Measurements from ENCODE around the gene LHX4. TPM values are rescaled to one million over a fixed set of nuclear protein-coding genes. Genes with fewer than 3 reads are reported as not detected.

Gene LHX4
- total and polyA plus RNA-seq, 2 of the 13 experiments (the other 11 are each of a cell fraction or from before 2014, with no cell fraction given): 0.03 to 0.07 TPM

DNA sequence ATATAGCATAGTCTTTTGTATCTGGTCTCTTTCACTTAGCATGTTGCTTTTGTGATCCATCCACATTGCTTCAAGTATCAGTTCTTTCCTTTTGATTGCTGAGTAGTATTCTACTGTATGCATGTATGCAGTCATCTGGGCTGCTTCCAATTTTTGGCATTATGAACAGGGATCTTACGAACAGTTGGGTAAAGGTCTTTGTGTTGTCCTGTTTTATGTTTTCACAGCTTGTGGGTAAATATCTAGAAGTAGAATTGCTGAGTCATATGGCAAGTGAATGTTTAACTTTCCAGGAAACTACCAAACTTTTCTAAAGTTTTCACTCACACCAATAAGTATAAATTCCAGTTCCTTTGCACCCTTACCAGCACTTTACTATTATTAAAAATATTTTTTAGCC, 60.9 kb downstream of the LHX4 start (continued):
- no peak for TF ChIP-seq ZSCAN5A (CRISPR knock-in tag; IDR thresholded peaks at IDR 0.05; ENCODE audit: borderline replicate concordance)
- TF ChIP-seq KMT2A (CRISPR knock-in tag; IDR thresholded peaks at IDR 0.05): no peak
- no peak for TF ChIP-seq ZFP36L1 (CRISPR knock-in tag; IDR thresholded peaks at IDR 0.05)
- no peak for TF ChIP-seq SMAD9 (CRISPR knock-in tag; IDR thresholded peaks at IDR 0.05)
- no peak for TF ChIP-seq MLLT10 (CRISPR knock-in tag; IDR thresholded peaks at IDR 0.05)
- no peak for TF ChIP-seq MAF1 (CRISPR knock-in tag; IDR thresholded peaks at IDR 0.05; ENCODE audit: borderline replicate concordance)
- TF ChIP-seq ZNF619 (CRISPR knock-in tag; IDR thresholded peaks at IDR 0.05): no peak
- no peak for TF ChIP-seq ZKSCAN5 (CRISPR knock-in tag; IDR thresholded peaks at IDR 0.05)
- TF ChIP-seq NFE2L1 (CRISPR knock-in tag; IDR thresholded peaks at IDR 0.05; ENCODE audit: borderline replicate concordance): no peak
- no peak for TF ChIP-seq ARID2 (CRISPR knock-in tag; IDR thresholded peaks at IDR 0.05; ENCODE audit: borderline replicate concordance)
- no peak for TF ChIP-seq PAX8 (CRISPR knock-in tag; IDR thresholded peaks at IDR 0.05; ENCODE audit: borderline replicate concordance)
- no peak for TF ChIP-seq ATF4 (CRISPR knock-in tag; IDR thresholded peaks at IDR 0.05)
- TF ChIP-seq, protein P1, sequence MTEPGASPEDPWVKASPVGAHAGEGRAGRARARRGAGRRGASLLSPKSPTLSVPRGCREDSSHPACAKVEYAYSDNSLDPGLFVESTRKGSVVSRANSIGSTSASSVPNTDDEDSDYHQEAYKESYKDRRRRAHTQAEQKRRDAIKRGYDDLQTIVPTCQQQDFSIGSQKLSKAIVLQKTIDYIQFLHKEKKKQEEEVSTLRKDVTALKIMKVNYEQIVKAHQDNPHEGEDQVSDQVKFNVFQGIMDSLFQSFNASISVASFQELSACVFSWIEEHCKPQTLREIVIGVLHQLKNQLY (CRISPR knock-in tag; IDR thresholded peaks at IDR 0.05): no peak
- TF ChIP-seq CENPBD1 (CRISPR knock-in tag; IDR thresholded peaks at IDR 0.05; ENCODE audit: borderline replicate concordance, low read depth): no peak
- TF ChIP-seq ZNF101 (CRISPR knock-in tag; IDR thresholded peaks at IDR 0.05; ENCODE audit: borderline replicate concordance, low read depth): no peak
- TF ChIP-seq, protein P2, sequence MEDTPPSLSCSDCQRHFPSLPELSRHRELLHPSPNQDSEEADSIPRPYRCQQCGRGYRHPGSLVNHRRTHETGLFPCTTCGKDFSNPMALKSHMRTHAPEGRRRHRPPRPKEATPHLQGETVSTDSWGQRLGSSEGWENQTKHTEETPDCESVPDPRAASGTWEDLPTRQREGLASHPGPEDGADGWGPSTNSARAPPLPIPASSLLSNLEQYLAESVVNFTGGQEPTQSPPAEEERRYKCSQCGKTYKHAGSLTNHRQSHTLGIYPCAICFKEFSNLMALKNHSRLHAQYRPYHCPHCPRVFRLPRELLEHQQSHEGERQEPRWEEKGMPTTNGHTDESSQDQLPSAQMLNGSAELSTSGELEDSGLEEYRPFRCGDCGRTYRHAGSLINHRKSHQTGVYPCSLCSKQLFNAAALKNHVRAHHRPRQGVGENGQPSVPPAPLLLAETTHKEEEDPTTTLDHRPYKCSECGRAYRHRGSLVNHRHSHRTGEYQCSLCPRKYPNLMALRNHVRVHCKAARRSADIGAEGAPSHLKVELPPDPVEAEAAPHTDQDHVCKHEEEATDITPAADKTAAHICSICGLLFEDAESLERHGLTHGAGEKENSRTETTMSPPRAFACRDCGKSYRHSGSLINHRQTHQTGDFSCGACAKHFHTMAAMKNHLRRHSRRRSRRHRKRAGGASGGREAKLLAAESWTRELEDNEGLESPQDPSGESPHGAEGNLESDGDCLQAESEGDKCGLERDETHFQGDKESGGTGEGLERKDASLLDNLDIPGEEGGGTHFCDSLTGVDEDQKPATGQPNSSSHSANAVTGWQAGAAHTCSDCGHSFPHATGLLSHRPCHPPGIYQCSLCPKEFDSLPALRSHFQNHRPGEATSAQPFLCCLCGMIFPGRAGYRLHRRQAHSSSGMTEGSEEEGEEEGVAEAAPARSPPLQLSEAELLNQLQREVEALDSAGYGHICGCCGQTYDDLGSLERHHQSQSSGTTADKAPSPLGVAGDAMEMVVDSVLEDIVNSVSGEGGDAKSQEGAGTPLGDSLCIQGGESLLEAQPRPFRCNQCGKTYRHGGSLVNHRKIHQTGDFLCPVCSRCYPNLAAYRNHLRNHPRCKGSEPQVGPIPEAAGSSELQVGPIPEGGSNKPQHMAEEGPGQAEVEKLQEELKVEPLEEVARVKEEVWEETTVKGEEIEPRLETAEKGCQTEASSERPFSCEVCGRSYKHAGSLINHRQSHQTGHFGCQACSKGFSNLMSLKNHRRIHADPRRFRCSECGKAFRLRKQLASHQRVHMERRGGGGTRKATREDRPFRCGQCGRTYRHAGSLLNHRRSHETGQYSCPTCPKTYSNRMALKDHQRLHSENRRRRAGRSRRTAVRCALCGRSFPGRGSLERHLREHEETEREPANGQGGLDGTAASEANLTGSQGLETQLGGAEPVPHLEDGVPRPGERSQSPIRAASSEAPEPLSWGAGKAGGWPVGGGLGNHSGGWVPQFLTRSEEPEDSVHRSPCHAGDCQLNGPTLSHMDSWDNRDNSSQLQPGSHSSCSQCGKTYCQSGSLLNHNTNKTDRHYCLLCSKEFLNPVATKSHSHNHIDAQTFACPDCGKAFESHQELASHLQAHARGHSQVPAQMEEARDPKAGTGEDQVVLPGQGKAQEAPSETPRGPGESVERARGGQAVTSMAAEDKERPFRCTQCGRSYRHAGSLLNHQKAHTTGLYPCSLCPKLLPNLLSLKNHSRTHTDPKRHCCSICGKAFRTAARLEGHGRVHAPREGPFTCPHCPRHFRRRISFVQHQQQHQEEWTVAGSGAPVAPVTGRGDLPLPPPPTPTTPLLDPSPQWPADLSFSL (CRISPR knock-in tag; IDR thresholded peaks at IDR 0.05): no peak
- no peak for TF ChIP-seq IRX3 (CRISPR knock-in tag; IDR thresholded peaks at IDR 0.05; ENCODE audit: borderline replicate concordance, low read depth)
- TF ChIP-seq TCF7L2 (IDR thresholded peaks at IDR 0.05; ENCODE audit: low read depth, low read length): no peak
- no peak for TF ChIP-seq HNRNPL (IDR thresholded peaks at IDR 0.05; ENCODE audit: low read depth, low read length)
- TF ChIP-seq CBX5 (CRISPR knock-in tag; IDR thresholded peaks at IDR 0.05; ENCODE audit: borderline replicate concordance): no peak
- TF ChIP-seq AGO1 (IDR thresholded peaks at IDR 0.05; ENCODE audit: low read depth, low read length, poor library complexity, severe bottlenecking): no peak
